HFF-Myc (cell line): ENCODE data around the gene GUCA2A.

ENCODE experiments used
- DNase-seq: peaks from one replicate; pipeline ENCODE4 v3.0.0-alpha.2; 2011; ENCODE audit warnings: low read depth; ENCODE audit errors: extremely low read depth
- H3K4me3 ChIP-seq: replicated peaks from 2 replicates; pipeline ENCODE4 v1.5.1; 2011; ENCODE audit warnings: low read depth, mild to moderate bottlenecking, control low read depth, low read length
- TF ChIP-seq, protein P1 (sequence below): IDR thresholded peaks from 2 replicates; pipeline ENCODE4 v1.5.1; 2012; ENCODE audit warnings: mild to moderate bottlenecking, low read depth, low read length, control low read depth; ENCODE audit errors: missing control alignments

GUCA2A gene

DNA sequence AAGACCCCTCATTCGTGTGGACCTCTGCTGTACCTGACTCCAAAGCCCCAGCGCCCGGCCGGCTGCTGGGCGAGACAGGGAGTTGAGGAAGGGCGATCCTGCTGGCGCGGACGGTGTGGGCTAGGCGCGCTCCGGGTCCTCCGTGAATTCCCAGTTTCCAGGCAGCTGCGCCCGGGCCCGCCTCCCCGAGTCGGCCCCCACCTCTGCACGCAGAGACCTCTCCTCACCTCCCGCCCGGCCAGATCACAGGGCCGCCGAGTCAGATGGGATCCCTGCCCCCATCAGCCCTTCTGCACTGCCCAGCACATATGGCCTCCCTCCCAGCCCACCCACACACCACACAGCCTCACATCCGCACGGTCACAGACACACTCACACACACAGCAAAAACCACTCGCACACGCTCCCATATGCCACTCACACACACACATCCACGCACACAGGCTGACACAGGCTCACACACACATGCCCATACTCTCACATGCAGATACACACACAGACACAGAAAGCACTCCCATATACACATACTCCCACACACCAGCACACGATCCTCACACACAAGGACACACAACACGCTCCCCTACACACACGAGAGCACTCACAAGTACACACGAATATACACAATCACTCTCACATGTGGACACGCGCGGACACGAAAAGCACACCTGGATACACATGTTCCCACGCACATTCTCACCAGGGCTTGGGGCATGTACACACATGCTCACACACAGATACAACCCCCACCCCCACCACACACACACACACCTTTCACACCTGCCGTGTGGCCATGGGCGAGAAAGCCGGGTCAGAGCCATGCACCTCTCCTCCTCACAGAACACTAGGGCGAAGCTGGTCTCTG is 18.6 kb downstream of the GUCA2A start:
- DNase-seq = no peak
- TF ChIP-seq, protein P1, sequence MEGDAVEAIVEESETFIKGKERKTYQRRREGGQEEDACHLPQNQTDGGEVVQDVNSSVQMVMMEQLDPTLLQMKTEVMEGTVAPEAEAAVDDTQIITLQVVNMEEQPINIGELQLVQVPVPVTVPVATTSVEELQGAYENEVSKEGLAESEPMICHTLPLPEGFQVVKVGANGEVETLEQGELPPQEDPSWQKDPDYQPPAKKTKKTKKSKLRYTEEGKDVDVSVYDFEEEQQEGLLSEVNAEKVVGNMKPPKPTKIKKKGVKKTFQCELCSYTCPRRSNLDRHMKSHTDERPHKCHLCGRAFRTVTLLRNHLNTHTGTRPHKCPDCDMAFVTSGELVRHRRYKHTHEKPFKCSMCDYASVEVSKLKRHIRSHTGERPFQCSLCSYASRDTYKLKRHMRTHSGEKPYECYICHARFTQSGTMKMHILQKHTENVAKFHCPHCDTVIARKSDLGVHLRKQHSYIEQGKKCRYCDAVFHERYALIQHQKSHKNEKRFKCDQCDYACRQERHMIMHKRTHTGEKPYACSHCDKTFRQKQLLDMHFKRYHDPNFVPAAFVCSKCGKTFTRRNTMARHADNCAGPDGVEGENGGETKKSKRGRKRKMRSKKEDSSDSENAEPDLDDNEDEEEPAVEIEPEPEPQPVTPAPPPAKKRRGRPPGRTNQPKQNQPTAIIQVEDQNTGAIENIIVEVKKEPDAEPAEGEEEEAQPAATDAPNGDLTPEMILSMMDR = no peak
- no peak overlapping the region for H3K4me3 ChIP-seq

DNA sequence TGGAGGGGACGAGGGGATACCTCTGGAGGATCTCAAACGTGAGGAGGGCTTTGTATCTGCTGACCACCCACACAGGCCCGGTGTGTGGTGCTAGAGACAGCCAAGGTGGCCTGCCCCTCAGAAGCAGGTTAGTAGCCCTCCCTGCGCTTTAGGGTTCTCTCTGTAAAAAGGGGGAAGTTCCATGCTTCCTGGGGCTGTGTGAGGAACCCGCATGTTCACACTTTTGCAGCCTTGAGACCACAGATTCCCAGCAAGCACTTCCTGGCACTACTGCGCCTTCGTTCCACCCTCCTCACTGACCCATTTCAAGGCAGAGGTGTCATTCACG is 19.2 kb downstream of the GUCA2A start:
- H3K4me3 ChIP-seq = no peak overlapping the region
- TF ChIP-seq, protein P1 = no peak
- DNase-seq = no peak

DNA sequence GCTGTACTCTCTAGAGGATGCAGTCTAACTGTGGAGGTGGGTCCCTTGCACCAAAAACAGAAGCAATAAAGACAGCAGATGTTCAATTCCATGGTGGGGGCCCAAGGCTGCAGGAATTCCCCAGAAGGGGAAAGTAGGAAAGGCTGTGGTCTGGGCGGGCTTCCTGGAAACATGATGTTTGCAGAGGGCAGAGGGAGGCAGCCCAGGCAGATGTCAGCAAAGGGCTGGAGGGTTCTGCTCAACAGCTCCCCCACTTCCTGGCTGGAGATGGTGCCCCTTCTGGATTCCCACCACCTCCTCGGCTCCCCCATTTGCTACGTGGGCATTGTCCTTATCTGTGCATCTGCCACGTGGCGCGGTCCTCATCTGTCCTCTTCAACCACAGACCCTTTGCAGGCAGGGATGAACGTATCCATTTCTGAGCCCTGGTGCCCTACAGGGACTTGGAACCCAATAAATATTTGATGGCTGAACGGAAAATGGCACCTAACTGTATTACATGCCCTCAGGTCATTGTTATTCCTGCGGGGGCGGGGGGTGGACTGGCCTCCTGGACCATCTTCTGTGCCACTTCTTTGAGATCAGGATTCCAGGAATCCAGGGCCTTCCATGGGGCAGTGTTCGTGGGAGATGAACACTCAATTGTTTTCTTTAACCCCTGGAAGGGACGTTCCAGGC is 19.7 kb downstream of the GUCA2A start:
- no peak for DNase-seq
- H3K4me3 ChIP-seq = no peak overlapping the region
- TF ChIP-seq, protein P1 = no peak

DNA sequence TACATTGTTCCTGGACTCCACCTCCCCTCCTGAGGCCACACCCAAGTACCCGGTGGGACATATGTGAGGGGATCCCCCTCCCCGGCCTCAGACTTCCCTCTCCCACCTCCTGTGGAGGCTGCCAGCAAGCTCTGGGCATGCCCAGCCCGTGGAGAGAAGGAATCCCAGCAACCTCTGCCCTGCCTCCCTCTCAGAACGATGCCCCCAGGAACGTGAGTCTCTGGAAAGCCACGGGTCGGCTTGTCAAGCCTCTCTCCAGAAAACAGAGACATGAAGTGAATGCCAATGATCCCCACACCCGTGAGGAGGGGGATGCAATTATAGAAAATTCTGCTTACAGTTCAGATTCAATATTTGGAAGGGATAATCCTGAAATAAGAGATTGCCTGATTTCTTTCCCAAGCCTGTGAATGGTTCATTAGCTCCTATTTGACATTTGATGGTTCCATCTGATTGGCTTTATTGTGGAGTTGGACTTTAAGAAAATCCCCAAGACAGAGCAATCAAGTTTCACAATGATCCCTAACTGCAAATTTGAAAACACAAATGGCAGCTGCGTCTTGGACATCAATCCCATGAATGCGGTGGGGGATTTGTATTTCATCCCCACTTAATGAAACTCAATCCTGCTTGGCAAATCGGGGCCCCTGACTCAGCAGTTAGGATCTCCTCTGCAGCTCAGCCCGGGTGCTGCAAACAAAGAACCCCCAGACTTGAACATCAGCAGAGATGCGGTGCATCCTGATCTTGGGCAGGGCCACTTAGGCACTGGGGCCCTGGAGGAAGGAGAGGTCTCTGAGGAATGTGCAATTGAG is 20.4 kb downstream of the GUCA2A start:
- TF ChIP-seq, protein P1 = no peak
- DNase-seq = no peak
- H3K4me3 ChIP-seq = no peak overlapping the region

DNA sequence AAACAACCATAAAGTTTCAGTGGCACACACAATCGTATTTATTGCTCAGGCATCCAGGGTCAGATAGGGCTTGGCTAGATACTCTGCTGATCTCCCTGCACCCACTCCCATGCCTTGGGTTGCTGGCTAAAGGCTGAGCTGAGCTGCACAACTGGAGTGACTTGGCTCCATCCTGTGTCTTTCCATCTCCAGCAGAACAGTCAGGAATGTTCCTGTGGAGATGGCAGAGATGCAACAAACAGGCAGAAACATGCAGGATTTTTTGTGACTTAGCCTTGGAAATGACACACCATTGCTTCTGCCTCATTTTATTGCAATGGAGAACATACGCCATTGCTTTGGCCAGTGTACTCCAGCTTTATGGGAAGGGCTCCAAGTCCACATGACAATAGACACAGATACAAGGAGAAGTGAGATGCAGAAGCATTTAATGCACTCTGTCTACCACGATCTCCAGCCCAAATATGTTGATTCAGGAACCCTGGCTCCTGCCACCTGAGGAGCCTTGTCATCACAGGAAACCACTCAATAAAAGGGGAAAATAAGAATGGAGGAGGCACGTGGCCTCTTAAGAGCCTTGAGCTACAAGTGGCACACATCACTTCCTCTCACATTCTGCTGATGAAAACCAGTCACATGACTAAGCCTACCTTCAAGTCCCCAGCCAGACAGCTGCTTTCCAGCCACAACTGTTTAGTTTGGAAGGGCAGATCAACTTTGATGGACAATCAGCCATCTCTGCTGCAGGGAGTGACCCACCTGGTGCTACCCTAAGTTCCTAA is 21.5 kb downstream of the GUCA2A start:
- TF ChIP-seq, protein P1 = no peak
- DNase-seq = no peak
- no peak overlapping the region for H3K4me3 ChIP-seq

DNA sequence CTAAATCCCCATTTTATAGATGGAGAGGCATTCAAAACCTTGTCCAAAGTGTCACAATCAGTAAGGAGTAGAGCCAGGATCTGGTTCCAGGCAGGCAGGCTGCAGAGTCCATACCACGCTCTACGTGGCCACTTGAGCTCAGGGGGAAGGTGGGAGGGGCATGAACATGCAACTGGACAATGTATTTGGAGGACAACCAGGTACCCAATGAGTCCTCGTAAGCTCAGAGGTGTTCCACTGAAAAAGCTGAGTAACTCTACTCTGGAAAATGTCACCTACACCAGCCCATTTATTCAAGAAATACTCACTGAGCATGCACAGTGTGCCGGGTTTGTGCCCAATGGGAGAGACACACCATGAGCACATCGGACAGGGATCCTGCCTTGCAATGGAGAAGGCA is 22.6 kb downstream of the GUCA2A start:
- no peak for DNase-seq
- TF ChIP-seq, protein P1 = no peak
- no peak overlapping the region for H3K4me3 ChIP-seq
